IMR-90 (cell line): ENCODE measurements around the gene PCDHB12. TPM values are rescaled to one million over a fixed set of nuclear protein-coding genes. Genes with fewer than 3 reads are reported as not detected.
"Not testable (repeated sequence)": the region's sequence is repeated elsewhere in the genome, so short reads cannot be mapped to it uniquely, and the experiment has no call there.

Source experiments
- ATAC-seq: fragments of 200-7000 bp; cut with Tn5 transposase; 2 replicates; pipeline ENCODE4 v1.9.1; 2020; ENCODE audit warnings: low read depth, mild to moderate bottlenecking, moderate library complexity
- BruUV-seq: library from RNA; stranded (reverse); fragments of 400-500 nt; replicated peaks from 2 replicates; lab custom pipeline; 2021; lab: Mats Ljungman, UMichigan
- CTCF ChIA-PET: fragments of 300-600 bp; formaldehyde crosslinking; extraction: SDS; loops from one replicate; lab custom pipeline; 2021; ENCODE audit warnings: antibody characterized with exemption; lab: Yijun Ruan, JAX
- POLR2A ChIA-PET: fragments of 300-600 bp; sonication (Branson Sonifier 250); formaldehyde crosslinking; loops from one replicate; lab custom pipeline; 2022; ENCODE audit warnings: antibody characterized with exemption; ENCODE audit not compliant: unreplicated experiment; lab: Charles Lee
- DNase-seq: peaks from one replicate; pipeline ENCODE4 v3.0.0; 2013
- H2AFZ ChIP-seq: replicated peaks from 2 replicates; pipeline ENCODE3; 2013; ENCODE audit warnings: low read length, mild to moderate bottlenecking; ENCODE audit not compliant: poor library complexity
- H2AK5ac ChIP-seq: 2 replicates; pipeline ENCODE4 v1.6.1; 2013; ENCODE audit warnings: low read depth, low read length, inconsistent platforms
- H2AK9ac ChIP-seq: replicated peaks from 2 replicates; pipeline ENCODE3; 2013; ENCODE audit warnings: mild to moderate bottlenecking, low read depth, low read length, moderate library complexity; ENCODE audit not compliant: poor library complexity
- H2BK120ac ChIP-seq: 2 replicates; pipeline ENCODE4 v1.6.1; 2013; ENCODE audit warnings: low read depth, low read length, inconsistent platforms
- H2BK15ac ChIP-seq: 3 replicates; pipeline ENCODE4 v1.6.1; 2013; ENCODE audit warnings: low read depth, low read length, inconsistent platforms
- H2BK20ac ChIP-seq: 2 replicates; pipeline ENCODE4 v1.6.1; 2013; ENCODE audit warnings: low read depth, mild to moderate bottlenecking, inconsistent platforms, low read length, moderate library complexity
- H2BK5ac ChIP-seq: 2 replicates; pipeline ENCODE4 v1.6.1; 2013; ENCODE audit warnings: mild to moderate bottlenecking, low read depth, low read length, inconsistent platforms; ENCODE audit not compliant: poor library complexity, severe bottlenecking
- H3K14ac ChIP-seq: replicated peaks from 2 replicates; pipeline ENCODE4 v1.6.1; 2013; ENCODE audit warnings: low read depth, low read length, inconsistent platforms
- H3K18ac ChIP-seq: 2 replicates; pipeline ENCODE4 v1.6.1; 2013; ENCODE audit warnings: low read depth, low read length, control low read depth
- H3K23ac ChIP-seq: 2 replicates; pipeline ENCODE4 v1.6.1; 2013; ENCODE audit warnings: low read depth, low read length, inconsistent platforms
- H3K27ac ChIP-seq: 2 replicates; pipeline ENCODE4 v1.5.1; 2013; ENCODE audit warnings: mild to moderate bottlenecking, control low read depth, low read length; ENCODE audit not compliant: insufficient read depth
- H3K27me3 ChIP-seq: 2 replicates; pipeline ENCODE4 v1.6.1; 2013; ENCODE audit warnings: low read length; ENCODE audit not compliant: control insufficient read depth, insufficient read depth
- H3K36me3 ChIP-seq: 2 replicates; pipeline ENCODE4 v1.6.1; 2013; ENCODE audit warnings: low read length, mixed read lengths; ENCODE audit not compliant: control insufficient read depth, insufficient read depth
- H3K4ac ChIP-seq: 2 replicates; pipeline ENCODE4 v1.6.1; 2013; ENCODE audit warnings: low read depth, low read length, inconsistent platforms
- H3K4me1 ChIP-seq: 2 replicates; pipeline ENCODE4 v1.6.1; 2013; ENCODE audit warnings: low read length, mixed read lengths; ENCODE audit not compliant: control insufficient read depth, insufficient read depth
- H3K4me2 ChIP-seq: 2 replicates; pipeline ENCODE4 v1.6.1; 2013; ENCODE audit warnings: low read depth, mild to moderate bottlenecking, control low read depth, low read length, moderate library complexity
- H3K4me3 ChIP-seq: 2 replicates; pipeline ENCODE4 v1.5.1; 2013; ENCODE audit warnings: low read depth, mild to moderate bottlenecking, control low read depth, low read length, moderate library complexity; ENCODE audit not compliant: insufficient read depth
- H3K56ac ChIP-seq: 2 replicates; pipeline ENCODE4 v1.6.1; 2013; ENCODE audit warnings: low read length, inconsistent platforms; ENCODE audit not compliant: insufficient read depth; ENCODE audit errors: extremely low read depth
- H3K79me1 ChIP-seq, 2 experiments: 2 replicates each; pipeline ENCODE4 v1.6.1; 2013; ENCODE audit warnings: low read length in 2 of 2, inconsistent platforms in 1 of 2, low read depth in 1 of 2
- H3K9ac ChIP-seq: 2 replicates; pipeline ENCODE4 v1.6.1; 2013; ENCODE audit warnings: low read depth, low read length, control low read depth
- H3K9me1 ChIP-seq: 2 replicates; pipeline ENCODE4 v1.6.1; 2013; ENCODE audit warnings: low read length, inconsistent platforms; ENCODE audit not compliant: insufficient read depth
- H3K9me3 ChIP-seq: 2 replicates; pipeline ENCODE4 v1.6.1; 2013; ENCODE audit warnings: low read length; ENCODE audit not compliant: control insufficient read depth, insufficient read depth
- H4K20me1 ChIP-seq: 2 replicates; pipeline ENCODE4 v1.6.1; 2013; ENCODE audit warnings: low read length, inconsistent platforms; ENCODE audit not compliant: insufficient read depth
- H4K5ac ChIP-seq: 2 replicates; pipeline ENCODE4 v1.6.1; 2013; ENCODE audit warnings: mild to moderate bottlenecking, low read depth, low read length, control low read depth
- H4K8ac ChIP-seq, 2 experiments: 2 replicates each; pipeline ENCODE4 v1.6.1; 2013; ENCODE audit warnings: low read depth in 2 of 2, low read length in 2 of 2, control low read depth in 1 of 2, inconsistent platforms in 1 of 2
- H4K91ac ChIP-seq: 2 replicates; pipeline ENCODE4 v1.6.1; 2013; ENCODE audit warnings: low read depth, low read length, inconsistent platforms; ENCODE audit not compliant: insufficient read depth
- WGBS, 2 experiments: methylation state at CpG; one replicate each; pipeline versions ENCODE4 v1.1.5 to v1.1.7; 2013; ENCODE audit warnings: missing lambda C conversion rate in 2 of 2; ENCODE audit not compliant: insufficient read length in 1 of 2; ENCODE audit errors: extremely low coverage in 2 of 2; 5-methylcytosine and 5-hydroxymethylcytosine counted together
- dilution Hi-C: fragments of 300-500 bp; cut with HindIII; formaldehyde crosslinking; loops from one replicate; pipeline ENCODE4 v1.14.3; 2018; ENCODE audit warnings: low sequenced_read_pairs; ENCODE audit not compliant: unreplicated experiment
- in situ Hi-C: fragments of 300-500 bp; cut with MboI; formaldehyde crosslinking; loops from 3 replicates; pipeline ENCODE4 v1.14.3; 2019; ENCODE audit warnings: low sequenced_read_pairs, inconsistent platforms, mixed read lengths
- intact Hi-C: fragments of 100-400 bp; cut with micrococcal nuclease; formaldehyde crosslinking; loops from 2 replicates; pipeline ENCODE4 v1.10.0; 2022
- polyA plus RNA-seq, 3 experiments: library from polyadenylated mRNA; depleted of rRNA; stranded (reverse); fragments of >200 nt; gene quantifications; 2 replicates each; pipeline ENCODE4 v1.2.3, GENCODE V29; 2012; ENCODE audit warnings: low replicate concordance in 1 of 3
- total RNA-seq: library from RNA; depleted of rRNA; stranded (reverse); fragments of >200 nt; gene quantifications from 2 replicates; pipeline ENCODE4 v1.2.3, GENCODE V29; 2012

Gene PCDHB12
- total and polyA plus RNA-seq, 2 of the 4 experiments (the other 2 are of a cell fraction), result 0.09 to 0.18 TPM

DNA sequence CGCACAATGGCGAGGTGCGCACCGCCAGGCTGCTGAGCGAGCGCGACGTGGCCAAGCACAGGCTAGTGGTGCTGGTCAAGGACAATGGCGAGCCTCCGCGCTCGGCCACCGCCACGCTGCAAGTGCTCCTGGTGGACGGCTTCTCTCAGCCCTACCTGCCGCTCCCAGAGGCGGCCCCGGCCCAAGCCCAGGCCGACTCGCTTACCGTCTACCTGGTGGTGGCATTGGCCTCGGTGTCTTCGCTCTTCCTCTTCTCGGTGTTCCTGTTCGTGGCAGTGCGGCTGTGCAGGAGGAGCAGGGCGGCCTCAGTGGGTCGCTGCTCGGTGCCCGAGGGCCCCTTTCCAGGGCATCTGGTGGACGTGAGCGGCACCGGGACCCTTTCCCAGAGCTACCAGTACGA is 38.9 kb downstream of the PCDHB12 start:
- in situ Hi-C loops, CTCF ChIA-PET, H4K5ac ChIP-seq, H3K18ac ChIP-seq, H3K4me3 ChIP-seq, H4K8ac ChIP-seq, H2BK120ac ChIP-seq, H3K79me1 ChIP-seq, H3K14ac ChIP-seq, intact Hi-C loops, H2BK20ac ChIP-seq, H2AK5ac ChIP-seq, H2BK5ac ChIP-seq, H2AFZ ChIP-seq, H3K9ac ChIP-seq, H2BK15ac ChIP-seq, POLR2A ChIA-PET, H3K27ac ChIP-seq, H3K4me1 ChIP-seq, H3K36me3 ChIP-seq, H3K9me1 ChIP-seq, H2AK9ac ChIP-seq, H4K20me1 ChIP-seq, dilution Hi-C loops, H3K23ac ChIP-seq, BruUV-seq, H3K4ac ChIP-seq, H3K27me3 ChIP-seq, H3K56ac ChIP-seq, DNase-seq, H3K4me2 ChIP-seq, ATAC-seq, H4K91ac ChIP-seq: not testable (repeated sequence)
- peaks cover 26% of the 10 kb centered on the region for H3K9me3 ChIP-seq
- WGBS, 2 experiments, result 41% methylated on average over 17 of the region's 34 CpGs; no CpG with 5 or more reads in 1 of the 2 experiments
